GM12878 (cell line): ENCODE results near the gene RSRC1. TPM values are rescaled to one million over a fixed set of nuclear protein-coding genes. Genes with fewer than 3 reads are reported as not detected.

Source experiments
- CHD2 ChIP-seq: IDR thresholded peaks from 2 replicates; pipeline ENCODE4 v1.6.1; 2011; ENCODE audit warnings: low read depth, low read length, improper control_type of control experiment, borderline replicate concordance
- CHD4 ChIP-seq: fragments of 200-600 bp; sonication (generic); IDR thresholded peaks from 2 replicates; pipeline ENCODE4 v1.6.1; 2016; ENCODE audit warnings: mild to moderate bottlenecking
- EP300 ChIP-seq, 2 experiments: fragments of 150-350 bp in 1 of 2; IDR thresholded peaks; 2 replicates each; pipeline ENCODE4 v1.6.1; 2011 to 2012; ENCODE audit warnings: low read depth in 2 of 2, low read length in 2 of 2, borderline replicate concordance in 1 of 2, improper control_type of control experiment in 1 of 2, inconsistent platforms in 1 of 2; ENCODE audit not compliant: control insufficient read depth in 1 of 2
- HDAC6 ChIP-seq: fragments of 200-600 bp; sonication (generic); IDR thresholded peaks from one replicate; pipeline ENCODE4 v1.8.0; 2017; ENCODE audit warnings: antibody characterized with exemption; ENCODE audit not compliant: unreplicated experiment
- JUNB ChIP-seq: IDR thresholded peaks from 2 replicates; pipeline ENCODE4 v1.6.1; 2016; ENCODE audit warnings: antibody characterized with exemption, mild to moderate bottlenecking
- KLF5 ChIP-seq: fragments of 450-650 bp; IDR thresholded peaks from 2 replicates; pipeline ENCODE4 v1.6.1; 2014; ENCODE audit warnings: mild to moderate bottlenecking; ENCODE audit not compliant: partially characterized antibody
- LARP7 ChIP-seq: fragments of 450-650 bp; IDR thresholded peaks from 2 replicates; pipeline ENCODE4 v1.6.1; 2017; ENCODE audit warnings: mild to moderate bottlenecking
- NFIC ChIP-seq: IDR thresholded peaks from 2 replicates; pipeline ENCODE4 v1.6.1; 2012; ENCODE audit warnings: low read depth, mild to moderate bottlenecking, inconsistent platforms, low read length, moderate library complexity
- NR2C1 ChIP-seq: fragments of 450-650 bp; IDR thresholded peaks from 2 replicates; pipeline ENCODE4 v1.6.1; 2017; ENCODE audit warnings: antibody characterized with exemption, mild to moderate bottlenecking, moderate library complexity
- POLR2AphosphoS5 ChIP-seq: IDR thresholded peaks from 2 replicates; pipeline ENCODE4 v1.6.1; 2011; ENCODE audit warnings: mild to moderate bottlenecking, low read length, inconsistent platforms
- RCOR1 ChIP-seq: conservative IDR thresholded peaks from 2 replicates; pipeline ENCODE4 v1.6.1; 2012; ENCODE audit warnings: low read depth, low read length, improper control_type of control experiment
- RFX5 ChIP-seq: IDR thresholded peaks from 2 replicates; pipeline ENCODE4 v1.6.1; 2011; ENCODE audit warnings: low read depth, low read length, improper control_type of control experiment
- SIX5 ChIP-seq: IDR thresholded peaks from 2 replicates; pipeline ENCODE4 v1.6.1; 2011; ENCODE audit warnings: mild to moderate bottlenecking, low read depth, low read length, moderate library complexity; ENCODE audit not compliant: severe bottlenecking
- SMAD1 ChIP-seq: fragments of 450-650 bp; IDR thresholded peaks from 2 replicates; pipeline ENCODE4 v1.6.1; 2018; ENCODE audit warnings: mild to moderate bottlenecking, low read depth; ENCODE audit not compliant: partially characterized antibody
- TAF1 ChIP-seq: IDR thresholded peaks from 2 replicates; pipeline ENCODE4 v1.6.1; 2011; ENCODE audit warnings: mild to moderate bottlenecking, low read depth, low read length, borderline replicate concordance
- TARDBP ChIP-seq: IDR thresholded peaks from 2 replicates; pipeline ENCODE4 v1.6.1; 2016; ENCODE audit warnings: borderline replicate concordance
- WRNIP1 ChIP-seq: IDR thresholded peaks from 2 replicates; pipeline ENCODE4 v1.6.1; 2011; ENCODE audit warnings: low read depth, low read length, improper control_type of control experiment, borderline replicate concordance
- YBX1 ChIP-seq: fragments of 450-650 bp; IDR thresholded peaks from 2 replicates; pipeline ENCODE4 v1.6.1; 2016; ENCODE audit warnings: antibody characterized with exemption
- ZSCAN29 ChIP-seq: fragments of 450-650 bp; IDR thresholded peaks from 2 replicates; pipeline ENCODE4 v1.6.1; 2017; ENCODE audit warnings: mild to moderate bottlenecking, moderate library complexity
- polyA plus RNA-seq, 11 experiments: library from polyadenylated mRNA; depleted of rRNA in 4 of 11; unstranded in 6 of 11; stranded (reverse) in 5 of 11; fragments of >200 nt; fragmentation: Nextera tagmentation in 4 of 11; fragmentation: Illumina TruSeq in 1 of 11; extraction: Ambion mirVana in 4 of 11; extraction: Trizol in 1 of 11; gene quantifications; 1 replicate in 1 of 11; 2 replicates in 10 of 11; pipeline versions ENCODE4 v1.2.1 to v1.2.3, GENCODE V29; 2011 to 2016; ENCODE audit warnings: inconsistent platforms in 2 of 11, missing spikeins in 2 of 11, low read depth in 1 of 11
- total RNA-seq, 4 experiments: library from RNA; depleted of rRNA in 3 of 4; stranded (reverse); fragments of >200 nt in 3 of 4; fragmentation: Illumina TruSeq in 1 of 4; extraction: Trizol in 1 of 4; gene quantifications; 2 replicates each; pipeline versions ENCODE4 v1.2.1 to v1.2.3, GENCODE V29; 2013 to 2021
- TF ChIP-seq, protein P1 (sequence below): fragments of 450-650 bp; IDR thresholded peaks from 2 replicates; pipeline ENCODE4 v1.6.1; 2017; ENCODE audit warnings: mild to moderate bottlenecking, moderate library complexity
- TF ChIP-seq, protein P2 (sequence below): IDR thresholded peaks from 2 replicates; pipeline ENCODE4 v1.6.1; 2011; ENCODE audit warnings: borderline replicate concordance, low read depth, mild to moderate bottlenecking, moderate library complexity, mixed read lengths, low read length; ENCODE audit not compliant: insufficient read depth; ENCODE audit errors: extremely low read length
- TF ChIP-seq, protein P3 (sequence below): IDR thresholded peaks from 2 replicates; pipeline ENCODE4 v1.6.1; 2012; ENCODE audit warnings: low read length, inconsistent platforms
- TF ChIP-seq, protein P4 (sequence below): IDR thresholded peaks from 2 replicates; pipeline ENCODE4 v1.6.1; 2011; ENCODE audit warnings: borderline replicate concordance, low read depth, mild to moderate bottlenecking, moderate library complexity, low read length; ENCODE audit not compliant: insufficient read depth, poor library complexity, severe bottlenecking

Gene RSRC1
- total and polyA plus RNA-seq, 10 of the 15 experiments (the other 5 are each of a cell fraction or from before 2014, with no cell fraction given): 16.4 to 85.9 (median 42.0) TPM

DNA sequence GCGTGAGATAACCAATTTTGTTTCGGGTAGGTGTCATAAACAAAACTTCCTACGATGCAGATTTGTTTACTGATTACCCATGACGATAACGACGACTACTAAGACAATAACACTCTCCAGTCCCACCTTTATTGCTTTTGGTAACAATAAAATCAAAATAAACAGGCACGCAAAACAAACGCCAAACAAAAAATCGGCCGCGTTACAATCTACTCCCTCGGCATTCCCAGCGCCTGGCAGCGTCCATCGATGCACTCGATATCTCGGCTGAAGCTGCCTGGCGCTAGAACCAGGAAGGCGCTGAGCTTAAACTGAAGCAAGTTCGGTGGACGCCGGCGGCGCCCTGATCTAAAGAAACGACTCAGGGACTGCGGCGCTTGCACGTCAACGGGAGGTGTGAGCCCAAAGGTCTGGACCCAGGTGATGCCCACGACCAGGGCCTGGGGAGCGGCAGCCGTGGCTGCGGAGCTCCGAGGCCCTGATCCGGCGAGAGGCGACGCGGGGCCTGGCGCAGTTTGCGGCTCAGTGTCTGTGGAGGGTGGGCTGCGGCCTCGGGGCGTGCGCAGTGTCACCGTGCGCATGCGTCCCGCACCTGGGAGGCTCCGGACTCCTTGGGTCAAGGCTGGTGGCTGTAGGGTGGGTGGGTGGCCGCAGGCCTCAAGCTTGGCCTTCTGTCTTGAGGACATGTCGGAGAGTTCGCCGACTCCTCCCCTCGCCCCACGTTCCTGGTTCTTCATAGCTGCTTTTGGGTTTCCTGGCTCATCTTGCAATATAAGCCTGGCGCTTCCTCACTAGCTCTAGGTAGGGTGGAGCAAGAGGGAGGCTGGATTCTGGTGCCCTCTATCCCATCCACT, at the start of gene RSRC1 (continued):
- TF ChIP-seq, protein P1, sequence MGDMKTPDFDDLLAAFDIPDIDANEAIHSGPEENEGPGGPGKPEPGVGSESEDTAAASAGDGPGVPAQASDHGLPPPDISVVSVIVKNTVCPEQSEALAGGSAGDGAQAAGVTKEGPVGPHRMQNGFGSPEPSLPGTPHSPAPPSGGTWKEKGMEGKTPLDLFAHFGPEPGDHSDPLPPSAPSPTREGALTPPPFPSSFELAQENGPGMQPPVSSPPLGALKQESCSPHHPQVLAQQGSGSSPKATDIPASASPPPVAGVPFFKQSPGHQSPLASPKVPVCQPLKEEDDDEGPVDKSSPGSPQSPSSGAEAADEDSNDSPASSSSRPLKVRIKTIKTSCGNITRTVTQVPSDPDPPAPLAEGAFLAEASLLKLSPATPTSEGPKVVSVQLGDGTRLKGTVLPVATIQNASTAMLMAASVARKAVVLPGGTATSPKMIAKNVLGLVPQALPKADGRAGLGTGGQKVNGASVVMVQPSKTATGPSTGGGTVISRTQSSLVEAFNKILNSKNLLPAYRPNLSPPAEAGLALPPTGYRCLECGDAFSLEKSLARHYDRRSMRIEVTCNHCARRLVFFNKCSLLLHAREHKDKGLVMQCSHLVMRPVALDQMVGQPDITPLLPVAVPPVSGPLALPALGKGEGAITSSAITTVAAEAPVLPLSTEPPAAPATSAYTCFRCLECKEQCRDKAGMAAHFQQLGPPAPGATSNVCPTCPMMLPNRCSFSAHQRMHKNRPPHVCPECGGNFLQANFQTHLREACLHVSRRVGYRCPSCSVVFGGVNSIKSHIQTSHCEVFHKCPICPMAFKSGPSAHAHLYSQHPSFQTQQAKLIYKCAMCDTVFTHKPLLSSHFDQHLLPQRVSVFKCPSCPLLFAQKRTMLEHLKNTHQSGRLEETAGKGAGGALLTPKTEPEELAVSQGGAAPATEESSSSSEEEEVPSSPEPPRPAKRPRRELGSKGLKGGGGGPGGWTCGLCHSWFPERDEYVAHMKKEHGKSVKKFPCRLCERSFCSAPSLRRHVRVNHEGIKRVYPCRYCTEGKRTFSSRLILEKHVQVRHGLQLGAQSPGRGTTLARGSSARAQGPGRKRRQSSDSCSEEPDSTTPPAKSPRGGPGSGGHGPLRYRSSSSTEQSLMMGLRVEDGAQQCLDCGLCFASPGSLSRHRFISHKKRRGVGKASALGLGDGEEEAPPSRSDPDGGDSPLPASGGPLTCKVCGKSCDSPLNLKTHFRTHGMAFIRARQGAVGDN: peak; percentile 52; the same call in 1 of the 2 replicates
- no peak for TF ChIP-seq EP300 (IDR thresholded peaks at IDR 0.05; ENCODE audit: borderline replicate concordance in 1 of 2, control insufficient read depth in 1 of 2, low read depth in 2 of 2, low read length in 2 of 2)
- TF ChIP-seq, protein P2, sequence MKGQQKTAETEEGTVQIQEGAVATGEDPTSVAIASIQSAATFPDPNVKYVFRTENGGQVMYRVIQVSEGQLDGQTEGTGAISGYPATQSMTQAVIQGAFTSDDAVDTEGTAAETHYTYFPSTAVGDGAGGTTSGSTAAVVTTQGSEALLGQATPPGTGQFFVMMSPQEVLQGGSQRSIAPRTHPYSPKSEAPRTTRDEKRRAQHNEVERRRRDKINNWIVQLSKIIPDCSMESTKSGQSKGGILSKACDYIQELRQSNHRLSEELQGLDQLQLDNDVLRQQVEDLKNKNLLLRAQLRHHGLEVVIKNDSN: no peak
- TF ChIP-seq TAF1: peak; percentile 75
- TF ChIP-seq, protein P3, sequence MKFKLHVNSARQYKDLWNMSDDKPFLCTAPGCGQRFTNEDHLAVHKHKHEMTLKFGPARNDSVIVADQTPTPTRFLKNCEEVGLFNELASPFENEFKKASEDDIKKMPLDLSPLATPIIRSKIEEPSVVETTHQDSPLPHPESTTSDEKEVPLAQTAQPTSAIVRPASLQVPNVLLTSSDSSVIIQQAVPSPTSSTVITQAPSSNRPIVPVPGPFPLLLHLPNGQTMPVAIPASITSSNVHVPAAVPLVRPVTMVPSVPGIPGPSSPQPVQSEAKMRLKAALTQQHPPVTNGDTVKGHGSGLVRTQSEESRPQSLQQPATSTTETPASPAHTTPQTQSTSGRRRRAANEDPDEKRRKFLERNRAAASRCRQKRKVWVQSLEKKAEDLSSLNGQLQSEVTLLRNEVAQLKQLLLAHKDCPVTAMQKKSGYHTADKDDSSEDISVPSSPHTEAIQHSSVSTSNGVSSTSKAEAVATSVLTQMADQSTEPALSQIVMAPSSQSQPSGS: no peak
- no peak for TF ChIP-seq SMAD1
- TF ChIP-seq KLF5: peak; percentile 53
- TF ChIP-seq JUNB: no peak
- TF ChIP-seq HDAC6: no peak
- TF ChIP-seq LARP7: peak; percentile 90; the same call in 1 of the 2 replicates
- no peak for TF ChIP-seq YBX1
- peak; percentile 23; the same call in 1 of the 2 replicates for TF ChIP-seq CHD2
- no peak for TF ChIP-seq ZSCAN29
- peak; percentile 70 for TF ChIP-seq POLR2AphosphoS5
- TF ChIP-seq WRNIP1: no peak
- no peak for TF ChIP-seq SIX5
- peak; percentile 18; the same call in 1 of the 2 replicates for TF ChIP-seq NR2C1
- TF ChIP-seq NFIC: peak; percentile 38; the same call in 1 of the 2 replicates
- no peak for TF ChIP-seq CHD4
- 0 out of 2 replicates have a peak, but pooled peaks have one; percentile 87 for TF ChIP-seq TARDBP
- TF ChIP-seq, protein P4, sequence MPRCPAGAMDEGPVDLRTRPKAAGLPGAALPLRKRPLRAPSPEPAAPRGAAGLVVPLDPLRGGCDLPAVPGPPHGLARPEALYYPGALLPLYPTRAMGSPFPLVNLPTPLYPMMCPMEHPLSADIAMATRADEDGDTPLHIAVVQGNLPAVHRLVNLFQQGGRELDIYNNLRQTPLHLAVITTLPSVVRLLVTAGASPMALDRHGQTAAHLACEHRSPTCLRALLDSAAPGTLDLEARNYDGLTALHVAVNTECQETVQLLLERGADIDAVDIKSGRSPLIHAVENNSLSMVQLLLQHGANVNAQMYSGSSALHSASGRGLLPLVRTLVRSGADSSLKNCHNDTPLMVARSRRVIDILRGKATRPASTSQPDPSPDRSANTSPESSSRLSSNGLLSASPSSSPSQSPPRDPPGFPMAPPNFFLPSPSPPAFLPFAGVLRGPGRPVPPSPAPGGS: no peak
- TF ChIP-seq RFX5: no peak
- TF ChIP-seq RCOR1: no peak; the same call in 1 of the 2 replicates
